Activated T-helper 17 cell treated with anti-CD3 and anti-CD28 coated beads, Interleukin-2, amount 50 U/mL, for 72 hours (primary cell): Measurements from ENCODE around the gene GRHPR. TPM values are rescaled to one million over a fixed set of nuclear protein-coding genes. Genes with fewer than 3 reads are reported as not detected.
"Not testable (repeated sequence)": the region's sequence is repeated elsewhere in the genome, so short reads cannot be mapped to it uniquely, and the experiment has no call there.

ENCODE experiments used
- ATAC-seq: fragments of 150-1000 bp; cut with Tn5 transposase; replicated peaks from 2 replicates; pipeline ENCODE4 v1.10.0; 2021; ENCODE audit warnings: mild to moderate bottlenecking, moderate library complexity
- H3K27ac Mint-ChIP-seq: one replicate; pipeline ENCODE4 v1.8.0; 2022; ENCODE audit warnings: mixed read lengths
- H3K27me3 Mint-ChIP-seq: one replicate; pipeline ENCODE4 v1.8.0; 2022; ENCODE audit warnings: mixed read lengths
- H3K36me3 Mint-ChIP-seq: one replicate; pipeline ENCODE4 v1.8.0; 2022; ENCODE audit warnings: low read depth, mild to moderate bottlenecking, mixed read lengths
- H3K4me1 Mint-ChIP-seq: one replicate; pipeline ENCODE4 v1.8.0; 2022; ENCODE audit warnings: mixed read lengths
- H3K4me3 Mint-ChIP-seq: one replicate; pipeline ENCODE4 v1.8.0; 2022; ENCODE audit warnings: mild to moderate bottlenecking, mixed read lengths
- H3K9me3 Mint-ChIP-seq: one replicate; pipeline ENCODE4 v1.8.0; 2022; ENCODE audit warnings: mixed read lengths
- total RNA-seq, 2 donors: library from RNA; stranded (reverse); gene quantifications; one replicate each; pipeline ENCODE4 v1.2.3, GENCODE V29; 2022

GRHPR gene
- total RNA-seq, 2 donors from 2014 or later: 46.4 to 47.0 TPM

DNA sequence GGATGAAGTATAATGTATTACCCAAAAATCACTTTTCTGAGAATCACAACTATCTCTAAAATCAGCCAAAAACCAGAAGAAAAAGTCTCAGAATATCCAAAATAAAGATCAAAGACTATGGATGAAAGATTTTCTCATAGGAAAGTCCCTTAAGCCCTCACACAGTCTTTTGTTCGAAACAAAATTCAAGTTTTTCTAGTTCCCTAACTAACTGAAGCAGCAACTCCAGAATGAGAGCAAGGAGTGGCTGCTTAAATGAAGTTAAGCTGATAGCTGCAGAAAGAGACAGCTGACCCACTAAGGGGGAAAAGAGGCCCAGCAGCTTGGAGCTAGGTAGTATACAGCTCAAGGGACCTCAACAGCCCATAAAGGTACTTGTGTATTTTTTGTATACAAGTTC is 34.3 kb downstream of the GRHPR start:
- peaks cover 2% of the 10 kb centered on the region for H3K36me3 Mint-ChIP-seq
- no peak overlapping the region for H3K4me3 Mint-ChIP-seq
- H3K9me3 Mint-ChIP-seq: no peaks in the 10 kb centered on the region
- H3K4me1 Mint-ChIP-seq: peaks cover 11% of the 10 kb centered on the region
- no peak for ATAC-seq
- no peaks in the 10 kb centered on the region for H3K27me3 Mint-ChIP-seq
- peak overlapping the region; percentile 39 for H3K27ac Mint-ChIP-seq

DNA sequence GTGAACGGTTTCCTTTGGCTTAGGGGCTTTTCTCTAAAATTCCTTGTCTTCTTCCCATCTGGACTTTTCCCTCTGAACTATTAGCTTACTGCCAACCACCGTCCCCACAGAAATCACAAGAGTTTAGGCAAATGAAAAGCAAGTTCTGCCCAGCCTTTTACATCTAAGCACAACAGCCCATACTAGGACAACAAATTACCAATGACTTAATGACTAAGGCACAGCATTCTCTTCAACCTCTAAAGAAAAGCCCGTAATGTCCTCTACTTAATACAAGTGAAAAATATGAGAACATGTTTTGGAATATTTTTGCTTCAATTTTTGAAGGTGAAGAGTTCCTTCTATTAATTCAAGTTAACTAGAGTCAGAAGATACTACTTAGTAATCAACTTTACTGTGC is 41.5 kb downstream of the GRHPR start:
- Mint-ChIP-seq H3K4me1 (peaks cover 16% of the 10 kb centered on the region), H3K4me3 (peak overlapping the region; percentile 90)

DNA sequence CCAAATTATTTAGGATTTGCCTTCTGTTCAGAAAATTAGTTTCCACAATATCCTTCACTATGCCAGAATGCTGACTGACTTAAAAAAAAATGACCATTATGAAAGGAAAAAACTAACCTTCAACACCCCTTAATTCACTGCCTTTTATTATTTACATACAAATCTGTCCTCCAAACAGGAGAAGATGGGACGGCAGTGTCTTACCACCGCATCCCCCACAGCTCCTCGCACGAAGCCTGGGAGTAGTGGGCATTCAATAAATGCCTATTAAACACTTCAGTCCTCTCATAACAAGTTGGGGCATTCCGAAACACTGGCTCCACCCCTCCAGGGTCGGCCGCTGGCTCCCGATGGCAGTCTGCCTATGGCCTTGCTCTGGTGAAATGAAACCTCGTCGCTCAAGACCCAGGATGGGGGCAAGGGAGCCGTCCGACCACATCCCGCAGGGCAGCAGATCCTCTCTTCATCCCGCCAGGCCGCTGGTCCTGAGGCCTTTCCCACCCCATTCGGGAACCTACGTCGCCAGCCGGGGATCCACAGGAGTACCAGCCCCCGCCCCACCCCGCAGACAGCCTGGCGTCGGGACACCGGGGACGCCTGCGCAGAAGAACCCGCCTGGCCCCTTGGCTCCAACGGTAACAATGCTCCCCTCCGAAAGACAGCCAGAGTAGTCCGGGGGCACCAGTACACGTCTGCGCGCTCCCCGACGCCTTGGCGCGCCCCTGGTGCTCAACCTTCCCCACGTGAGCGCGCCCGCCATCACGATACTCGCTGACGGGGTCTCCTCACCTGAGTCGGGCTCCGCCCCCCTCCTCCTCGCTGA is 42.1 kb downstream of the GRHPR start:
- peak; percentile 43 for ATAC-seq
- Mint-ChIP-seq H3K4me1 (peaks cover 16% of the 10 kb centered on the region), H3K36me3 (peaks cover 30% of the 10 kb centered on the region), H3K4me3 (peak overlapping the region; percentile 90), H3K27me3 (no peaks in the 10 kb centered on the region), H3K9me3 (no peaks in the 10 kb centered on the region), H3K27ac (peak overlapping the region; percentile 95)

More for the DNA sequence above, 41.5 kb downstream of the GRHPR start:
- H3K9me3 Mint-ChIP-seq: no peaks in the 10 kb centered on the region
- H3K27me3 Mint-ChIP-seq: no peaks in the 10 kb centered on the region
- no peak for ATAC-seq
- peaks cover 30% of the 10 kb centered on the region for H3K36me3 Mint-ChIP-seq
- peak overlapping the region; percentile 95 for H3K27ac Mint-ChIP-seq

DNA sequence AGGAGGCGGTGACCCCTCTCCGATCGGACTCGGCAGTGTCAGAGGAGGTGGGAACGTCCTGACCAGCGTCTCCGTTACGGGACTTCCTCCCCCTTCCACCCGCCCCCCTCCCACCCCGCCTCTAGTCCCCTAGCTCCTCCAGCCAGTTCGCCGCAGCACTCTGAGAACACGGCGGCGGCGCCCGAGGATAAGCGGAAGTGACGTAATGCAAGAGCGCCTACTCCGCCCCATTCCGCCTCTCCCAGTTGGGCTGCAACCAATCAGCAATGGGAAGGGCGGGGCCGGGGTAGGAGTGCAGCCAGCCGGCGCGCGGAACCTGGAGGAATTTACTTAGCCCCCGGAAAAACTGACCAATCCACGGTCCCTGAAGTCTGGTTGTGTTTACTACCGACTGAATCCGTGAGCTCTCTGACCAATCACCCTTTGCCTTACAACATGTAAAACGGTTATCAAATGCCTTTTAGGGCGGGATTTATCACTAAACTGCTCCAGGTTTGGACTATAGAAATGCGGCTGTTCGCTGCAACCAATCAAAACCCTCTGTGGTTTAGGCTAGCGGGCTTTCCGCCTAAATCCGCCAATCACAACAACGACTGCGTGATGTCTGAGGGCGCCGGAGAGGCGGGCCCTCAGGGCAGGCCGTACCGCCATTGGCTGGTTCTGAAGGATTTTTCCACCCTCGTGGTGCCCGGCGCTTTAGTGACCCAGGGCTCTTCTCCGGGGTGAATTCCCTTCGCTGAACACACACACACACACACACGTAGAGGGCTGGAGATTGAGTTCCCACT is 42.9 kb downstream of the GRHPR start, which contains the start of gene ZBTB5:
TSS of gene ZBTB5 (minus strand) at position 202 of the 788 bp plus-strand sequence. CDS start 22,899 bp downstream, outside the sequence.
- peak; percentile 85 for ATAC-seq
- H3K36me3 Mint-ChIP-seq: peaks cover 30% of the 10 kb centered on the region
- H3K4me3 Mint-ChIP-seq: peak within 1 kb of the TSS; percentile 90
- H3K9me3 Mint-ChIP-seq: no peaks in the 10 kb centered on the region
- H3K4me1 Mint-ChIP-seq: peaks cover 16% of the 10 kb centered on the region
- H3K27me3 Mint-ChIP-seq: no peaks in the 10 kb centered on the region
- peak within 1 kb of the TSS; percentile 95 for H3K27ac Mint-ChIP-seq

DNA sequence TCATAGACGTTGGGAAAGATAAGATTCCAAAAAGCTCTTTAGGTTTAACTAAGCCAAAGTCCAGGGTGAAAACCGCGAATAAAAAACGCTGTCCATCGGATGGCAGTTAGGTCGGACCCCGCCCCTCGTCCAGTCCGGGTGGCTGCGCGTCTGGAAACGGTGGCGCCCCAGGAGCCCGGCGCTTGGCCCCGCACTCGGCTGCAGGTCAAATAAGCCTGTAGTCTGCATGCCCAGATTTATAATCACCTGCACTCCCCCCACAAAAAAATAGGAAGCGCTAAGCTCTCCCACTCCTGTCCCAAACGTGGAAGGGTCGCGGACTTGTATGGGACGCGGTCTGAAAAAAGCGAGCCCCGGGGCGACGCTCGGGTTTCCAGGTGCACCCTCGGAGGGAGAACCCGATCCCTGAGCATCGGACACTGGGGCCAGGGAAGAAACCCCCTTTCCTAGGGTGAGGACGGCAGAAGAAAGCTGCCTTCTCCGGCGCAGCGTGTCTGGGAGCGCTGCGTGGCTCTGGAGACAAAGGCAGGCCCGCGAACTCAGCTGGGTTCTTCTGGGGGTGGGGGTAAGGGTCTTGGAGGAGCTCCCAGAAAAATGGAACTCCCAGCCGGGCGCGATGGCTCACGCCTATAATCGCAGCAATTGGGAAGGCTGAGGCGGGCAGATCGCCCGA is 43.7 kb downstream of the GRHPR start:
- Mint-ChIP-seq H3K4me3 (peak overlapping the region; percentile 90), H3K9me3 (no peaks in the 10 kb centered on the region)

DNA sequence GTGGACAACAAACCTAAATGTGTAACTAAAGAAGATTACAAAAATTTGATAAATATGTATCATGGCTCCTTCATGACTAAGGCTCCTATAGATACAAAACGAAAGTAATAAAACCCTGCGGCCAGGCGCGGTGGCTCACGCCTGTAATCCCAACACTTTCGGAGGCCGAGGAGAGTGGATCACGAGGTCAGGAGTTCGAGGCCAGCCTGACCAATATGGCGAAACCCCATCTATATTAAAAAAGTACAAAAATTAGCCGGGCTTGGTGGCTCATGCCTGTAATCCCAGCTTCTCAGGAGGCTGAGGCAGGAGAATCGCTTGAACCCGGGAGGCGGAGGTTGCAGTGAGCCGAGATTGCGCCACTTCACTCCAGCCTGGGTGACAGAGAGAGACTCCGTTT is 45.0 kb downstream of the GRHPR start:
- H3K4me3 Mint-ChIP-seq, H3K27ac Mint-ChIP-seq, ATAC-seq, H3K27me3 Mint-ChIP-seq, H3K9me3 Mint-ChIP-seq: not testable (repeated sequence)
- Mint-ChIP-seq H3K36me3 (peaks cover 28% of the 10 kb centered on the region), H3K4me1 (peaks cover 21% of the 10 kb centered on the region)

More for the DNA sequence above, 43.7 kb downstream of the GRHPR start:
- H3K36me3 Mint-ChIP-seq: peaks cover 30% of the 10 kb centered on the region
- peak overlapping the region; percentile 95 for H3K27ac Mint-ChIP-seq
- no peaks in the 10 kb centered on the region for H3K27me3 Mint-ChIP-seq
- ATAC-seq: peak; percentile 12
- peaks cover 16% of the 10 kb centered on the region for H3K4me1 Mint-ChIP-seq

GRCh38 chr9:37468620-37469019 is 46.1 kb downstream of the GRHPR start:
- ATAC-seq: no peak
- H3K27me3 Mint-ChIP-seq: no peaks in the 10 kb centered on the region
- no peak overlapping the region for H3K4me3 Mint-ChIP-seq
- H3K4me1 Mint-ChIP-seq: peaks cover 11% of the 10 kb centered on the region
- H3K9me3 Mint-ChIP-seq: no peaks in the 10 kb centered on the region
- H3K36me3 Mint-ChIP-seq: peaks cover 17% of the 10 kb centered on the region
- H3K27ac Mint-ChIP-seq: no peak overlapping the region

DNA sequence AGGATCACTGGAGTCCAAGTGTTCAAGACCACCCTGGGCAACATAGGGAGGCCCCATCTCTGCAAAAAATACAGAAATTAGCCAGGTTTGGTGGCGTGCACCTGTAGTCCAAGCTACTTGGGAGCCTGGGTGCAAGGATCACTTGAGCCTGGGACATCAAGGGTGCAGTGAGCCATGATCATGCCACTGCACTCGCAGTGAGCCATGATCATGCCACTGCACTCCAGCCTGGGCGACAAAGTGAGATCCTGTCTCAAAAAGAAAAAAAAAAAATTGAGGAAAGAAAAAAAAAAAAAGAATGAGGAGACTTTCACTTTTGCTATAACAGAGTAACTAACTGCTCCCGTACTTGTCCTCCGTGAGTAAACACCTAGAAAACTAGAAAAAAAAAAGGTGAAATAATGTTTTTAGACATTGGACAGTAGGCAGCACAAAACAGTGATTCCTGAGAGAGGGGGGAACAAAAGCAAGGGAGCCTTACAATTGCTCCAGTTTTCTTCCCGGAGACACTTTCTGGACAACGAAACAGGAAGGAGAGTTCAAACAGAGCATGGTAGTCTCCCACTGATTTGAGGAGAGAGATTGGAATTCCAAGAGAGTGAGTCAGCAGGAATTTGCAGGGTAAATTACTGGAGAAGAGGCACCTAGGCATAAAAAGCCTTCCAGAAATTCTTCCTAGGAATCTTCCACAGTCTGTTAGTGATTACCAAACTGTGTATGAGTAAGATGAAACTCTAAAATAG is 49.6 kb downstream of the GRHPR start:
- peak; percentile 52 for ATAC-seq
- no peaks in the 10 kb centered on the region for H3K9me3 Mint-ChIP-seq
- H3K36me3 Mint-ChIP-seq: no peaks in the 10 kb centered on the region
- peaks cover 5% of the 10 kb centered on the region for H3K27me3 Mint-ChIP-seq
- peak overlapping the region; percentile 65 for H3K4me3 Mint-ChIP-seq
- peaks cover 5% of the 10 kb centered on the region for H3K4me1 Mint-ChIP-seq
- H3K27ac Mint-ChIP-seq: peak overlapping the region; percentile 64

- peaks cover 13% of the 10 kb centered on the region for H3K27me3 Mint-ChIP-seq
- not testable (repeated sequence) for ATAC-seq, H3K4me3 Mint-ChIP-seq, H3K9me3 Mint-ChIP-seq, H3K27ac Mint-ChIP-seq, H3K36me3 Mint-ChIP-seq, H3K4me1 Mint-ChIP-seq
These were observed 51.5 kb downstream of the GRHPR start for GRCh38 chr9:37473982-37474381.

- H3K27me3 Mint-ChIP-seq: peaks cover 16% of the 10 kb centered on the region
- peaks cover 5% of the 10 kb centered on the region for H3K4me1 Mint-ChIP-seq
- H3K36me3 Mint-ChIP-seq: no peaks in the 10 kb centered on the region
- H3K9me3 Mint-ChIP-seq: no peaks in the 10 kb centered on the region
- no peak overlapping the region for H3K4me3 Mint-ChIP-seq
- no peak overlapping the region for H3K27ac Mint-ChIP-seq
- ATAC-seq: no peak
These were observed 51.9 kb downstream of the GRHPR start for GRCh38 chr9:37474438-37474837.

- Mint-ChIP-seq H3K4me1 (peaks cover 5% of the 10 kb centered on the region), H3K36me3 (no peaks in the 10 kb centered on the region), H3K27me3 (peaks cover 27% of the 10 kb centered on the region), H3K9me3 (no peaks in the 10 kb centered on the region), H3K27ac (no peak overlapping the region), H3K4me3 (no peak overlapping the region)
- no peak for ATAC-seq
These were observed 54.4 kb downstream of the GRHPR start for GRCh38 chr9:37476930-37477329.

- H3K4me1 Mint-ChIP-seq, H3K4me3 Mint-ChIP-seq, H3K9me3 Mint-ChIP-seq, H3K27ac Mint-ChIP-seq, ATAC-seq, H3K36me3 Mint-ChIP-seq: not testable (repeated sequence)
- peaks cover 27% of the 10 kb centered on the region for H3K27me3 Mint-ChIP-seq
These were observed 54.9 kb downstream of the GRHPR start for GRCh38 chr9:37477443-37477842.

DNA sequence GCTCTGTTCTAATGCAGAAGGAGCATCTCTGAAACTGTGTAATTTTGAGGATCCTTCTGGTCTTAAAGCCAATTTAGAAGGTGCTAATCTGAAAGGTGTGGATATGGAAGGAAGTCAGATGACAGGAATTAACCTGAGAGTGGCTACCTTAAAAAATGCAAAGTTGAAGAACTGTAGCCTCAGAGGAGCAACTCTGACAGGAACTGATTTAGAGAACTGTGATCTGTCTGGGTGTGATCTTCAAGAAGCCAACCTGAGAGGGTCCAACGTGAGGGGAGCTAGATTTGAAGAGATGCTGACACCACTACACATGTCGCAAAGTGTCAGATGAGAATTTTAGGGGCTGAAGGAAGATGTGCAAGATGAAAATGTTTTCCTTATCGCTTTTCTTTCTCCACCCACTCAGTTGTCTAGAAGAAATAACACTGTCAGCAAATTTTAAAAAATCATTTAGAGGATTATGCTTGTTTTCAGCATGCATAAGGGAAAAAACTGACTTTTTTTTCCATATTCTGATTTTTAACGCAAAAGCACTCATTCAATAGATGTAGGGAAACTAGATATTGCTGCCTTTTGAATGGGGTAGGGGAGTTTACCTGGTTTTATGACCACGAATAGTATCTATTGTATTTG is 55.6 kb downstream of the GRHPR start:
- ATAC-seq, H3K27ac Mint-ChIP-seq, H3K4me1 Mint-ChIP-seq, H3K36me3 Mint-ChIP-seq, H3K9me3 Mint-ChIP-seq, H3K4me3 Mint-ChIP-seq: not testable (repeated sequence)
- H3K27me3 Mint-ChIP-seq: peaks cover 27% of the 10 kb centered on the region
